A549 treated with ZK216348 at 1 μM for 4 hours (cell line): Measurements from ENCODE around the gene EPB41L4A. TPM values are rescaled to one million over a fixed set of nuclear protein-coding genes. Genes with fewer than 3 reads are reported as not detected.

Experiments
- total RNA-seq: library from RNA; stranded (reverse); fragments of 200-300 nt; extraction: Qiagen RNA extraction; gene quantifications from 5 replicates; pipeline ENCODE4 v1.2.3, GENCODE V29; 2022; ENCODE audit warnings: low read depth

The EPB41L4A gene, protein sequence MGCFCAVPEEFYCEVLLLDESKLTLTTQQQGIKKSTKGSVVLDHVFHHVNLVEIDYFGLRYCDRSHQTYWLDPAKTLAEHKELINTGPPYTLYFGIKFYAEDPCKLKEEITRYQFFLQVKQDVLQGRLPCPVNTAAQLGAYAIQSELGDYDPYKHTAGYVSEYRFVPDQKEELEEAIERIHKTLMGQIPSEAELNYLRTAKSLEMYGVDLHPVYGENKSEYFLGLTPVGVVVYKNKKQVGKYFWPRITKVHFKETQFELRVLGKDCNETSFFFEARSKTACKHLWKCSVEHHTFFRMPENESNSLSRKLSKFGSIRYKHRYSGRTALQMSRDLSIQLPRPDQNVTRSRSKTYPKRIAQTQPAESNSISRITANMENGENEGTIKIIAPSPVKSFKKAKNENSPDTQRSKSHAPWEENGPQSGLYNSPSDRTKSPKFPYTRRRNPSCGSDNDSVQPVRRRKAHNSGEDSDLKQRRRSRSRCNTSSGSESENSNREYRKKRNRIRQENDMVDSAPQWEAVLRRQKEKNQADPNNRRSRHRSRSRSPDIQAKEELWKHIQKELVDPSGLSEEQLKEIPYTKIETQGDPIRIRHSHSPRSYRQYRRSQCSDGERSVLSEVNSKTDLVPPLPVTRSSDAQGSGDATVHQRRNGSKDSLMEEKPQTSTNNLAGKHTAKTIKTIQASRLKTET
- 1.7 to 2.8 TPM (median 2.4 TPM) in 5 replicates for total RNA-seq

DNA sequence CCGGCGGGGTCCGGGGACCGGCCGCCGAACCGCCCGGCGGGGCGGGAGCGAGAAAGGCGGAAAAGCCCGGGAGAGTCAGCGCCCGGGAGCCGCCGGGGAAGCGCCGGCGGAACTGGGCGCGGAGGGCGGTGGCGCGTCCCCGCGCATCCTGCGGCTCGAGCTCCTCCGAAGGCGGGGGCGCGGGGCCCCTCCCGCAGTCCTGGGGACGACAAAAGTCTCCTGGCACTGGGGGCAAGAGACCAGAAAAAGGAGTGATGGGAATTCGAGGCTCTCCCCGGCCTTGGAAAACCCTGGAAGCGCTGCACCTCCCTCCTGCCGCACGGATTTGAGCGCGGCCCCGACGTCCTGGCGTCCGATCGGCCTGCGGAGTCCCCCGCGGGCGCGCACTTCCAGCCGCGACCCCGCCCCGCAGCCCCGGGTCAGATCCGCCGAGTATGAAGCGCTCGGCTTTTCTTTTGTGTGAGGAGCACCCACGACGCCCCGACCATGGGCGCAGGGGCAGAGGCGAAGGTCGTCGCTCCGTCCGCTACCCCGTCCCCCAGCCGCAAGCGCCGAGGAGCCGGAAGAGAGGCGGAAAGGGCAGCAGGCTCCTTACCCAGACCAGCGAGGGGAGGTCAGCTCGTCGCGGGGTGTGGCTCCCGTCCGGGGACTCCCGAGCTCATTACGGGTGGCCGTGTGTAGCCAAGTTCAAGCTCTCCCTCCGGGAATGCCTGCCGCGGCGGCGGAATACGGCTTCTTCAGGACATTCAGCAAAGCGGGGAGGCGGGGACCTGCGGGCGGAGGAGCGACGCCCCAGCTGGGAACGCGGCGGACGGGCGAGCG lies at the start of gene EPB41L4A:
EPB41L4A (minus strand) TSS at position 114 of the 822 bp plus-strand sequence. CDS start 238 bp downstream, outside the sequence.

